Measurements from ENCODE around the gene EXOC6B. TPM values are rescaled to one million over a fixed set of nuclear protein-coding genes. Genes with fewer than 3 reads are reported as not detected.

The EXOC6B gene
- polyA plus RNA-seq, 2 of the 4 experiments (the other 2 are of a cell fraction), result 15.5 to 24.7 TPM

GRCh38 chr2:72863046-72863445 lies 37.2 kb upstream of the EXOC6B start:
- Histone ChIP-seq H3K4me3 (peak overlapping the region; percentile 41; the same call in 2 of the 3 replicates), H3K4me2 (peak overlapping the region; percentile 93), H3K9me3 (no peaks in the 10 kb centered on the region), H3K27ac (peak overlapping the region in 1 of 2 experiments; percentile 58; a peak in 2 of 6 replicates), H3K4me1 (peaks cover 10% of the 10 kb centered on the region; the same call in 2 of the 3 replicates)
- TF ChIP-seq EP300 (IDR thresholded peaks at IDR 0.05) (no peak), JUNB (IDR thresholded peaks at IDR 0.05) (no peak), PHF8 (IDR thresholded peaks at IDR 0.05; ENCODE audit: borderline replicate concordance, low read depth) (no peak), KDM5A (IDR thresholded peaks at IDR 0.05) (no peak), MYC (IDR thresholded peaks at IDR 0.05; ENCODE audit: borderline replicate concordance, low read length) (no peak), HOXA7 (CRISPR knock-in tag; IDR thresholded peaks at IDR 0.05) (no peak), CHD4 (IDR thresholded peaks at IDR 0.05; ENCODE audit: borderline replicate concordance) (no peak)
- ATAC-seq, result peak; percentile 8 to 25; a peak in 5 of 6 replicates
- no peak for DNase-seq (ENCODE audit: low read depth in 1 of 2, low spot score in 1 of 2)
- ChIA-PET CTCF (interaction anchor here (0.6 to 7.6 kb wide), 61 partner anchors 8 to 1523 kb away, joined by 3 to 228 read pairs (median 4); partner anchors contain the start of gene SPR), POLR2A (interaction anchor here (0.6 to 1.2 kb wide), 2 partner anchors 83 to 90 kb away, joined by 3 to 4 read pairs; no protein-coding TSS in a partner anchor)
- FAIRE-seq, result no peak
- 62% methylated on average over 13 of the region's 13 CpGs for WGBS (ENCODE audit: missing lambda C conversion rate)

DNA sequence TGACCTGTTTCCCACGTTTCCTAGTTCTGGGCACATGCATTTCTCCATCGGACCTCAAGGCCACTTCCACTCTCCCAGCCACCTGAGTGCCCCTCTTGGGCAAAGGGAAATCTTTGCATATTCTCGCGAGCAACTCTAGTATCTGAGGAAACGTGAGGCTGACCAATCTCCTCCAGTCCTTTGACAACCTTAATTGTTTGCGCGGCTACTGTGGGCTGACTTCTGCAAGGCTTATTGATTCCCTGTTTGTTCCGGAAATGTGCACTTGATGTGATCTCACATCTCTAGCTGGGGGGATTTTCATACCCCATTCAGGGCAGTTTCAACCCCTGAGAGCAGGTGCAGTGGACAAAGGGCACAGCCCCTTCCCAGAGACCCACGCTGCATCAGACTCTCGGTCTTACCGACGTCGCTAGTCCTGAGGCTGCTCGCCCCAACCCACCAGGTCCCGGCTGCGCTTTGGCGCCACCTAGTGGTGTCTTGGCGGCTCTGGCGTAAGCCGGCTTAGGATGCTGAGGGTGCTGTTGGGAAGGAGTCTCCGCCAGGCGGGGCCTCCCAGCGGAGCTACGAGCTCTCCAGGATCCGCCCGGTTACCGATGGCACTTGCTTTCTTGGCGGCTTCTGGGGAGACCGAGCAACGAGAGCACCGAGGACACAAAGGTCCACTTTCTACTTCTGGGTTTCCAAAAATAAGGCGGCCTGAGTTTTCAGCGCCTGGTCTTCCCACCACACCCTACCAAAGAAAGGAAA lies 36.6 kb upstream of the EXOC6B start:
- 7% methylated on average over 26 of the region's 33 CpGs for WGBS (ENCODE audit: missing lambda C conversion rate)
- Histone ChIP-seq H3K4me1 (peaks cover 10% of the 10 kb centered on the region; the same call in 2 of the 3 replicates), H3K4me3 (peak overlapping the region; percentile 41), H3K27ac (peak overlapping the region; percentile 12 to 58; a peak in 2 of 6 replicates), H3K9me3 (no peaks in the 10 kb centered on the region), H3K4me2 (peak overlapping the region; percentile 93)
- DNase-seq (ENCODE audit: low read depth in 1 of 2, low spot score in 1 of 2), result peak; percentile 93 to 97
- peak; percentile 97 for FAIRE-seq
- ChIA-PET POLR2A (interaction anchor here (0.6 to 1.2 kb wide), 3 partner anchors 82 to 92 kb away, joined by 3 to 4 read pairs (median 3); no protein-coding TSS in a partner anchor), CTCF (interaction anchor here (0.6 to 7.6 kb wide), 66 partner anchors 8 to 1522 kb away, joined by 3 to 228 read pairs (median 4); partner anchors contain the start of gene SPR)
- peak; percentile 97 to 99 for ATAC-seq
- no peak for TF ChIP-seq HOXB13 (CRISPR knock-in tag; IDR thresholded peaks at IDR 0.05; ENCODE audit: low read depth)
- TF ChIP-seq POLR2A (IDR thresholded peaks at IDR 0.05; ENCODE audit: low read length), result no peak
- TF ChIP-seq, protein P1, sequence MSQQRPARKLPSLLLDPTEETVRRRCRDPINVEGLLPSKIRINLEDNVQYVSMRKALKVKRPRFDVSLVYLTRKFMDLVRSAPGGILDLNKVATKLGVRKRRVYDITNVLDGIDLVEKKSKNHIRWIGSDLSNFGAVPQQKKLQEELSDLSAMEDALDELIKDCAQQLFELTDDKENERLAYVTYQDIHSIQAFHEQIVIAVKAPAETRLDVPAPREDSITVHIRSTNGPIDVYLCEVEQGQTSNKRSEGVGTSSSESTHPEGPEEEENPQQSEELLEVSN (IDR thresholded peaks at IDR 0.05; ENCODE audit: borderline replicate concordance, low read depth), result peak; percentile 21; the same call in 1 of the 2 replicates
- peak; percentile 88 for TF ChIP-seq RAD21 (conservative IDR thresholded peaks at IDR 0.05 in 1 of 2, IDR thresholded peaks at IDR 0.05 in 1 of 2)
- TF ChIP-seq SMC3 (IDR thresholded peaks at IDR 0.05), result peak; percentile 94
- TF ChIP-seq, protein P2, sequence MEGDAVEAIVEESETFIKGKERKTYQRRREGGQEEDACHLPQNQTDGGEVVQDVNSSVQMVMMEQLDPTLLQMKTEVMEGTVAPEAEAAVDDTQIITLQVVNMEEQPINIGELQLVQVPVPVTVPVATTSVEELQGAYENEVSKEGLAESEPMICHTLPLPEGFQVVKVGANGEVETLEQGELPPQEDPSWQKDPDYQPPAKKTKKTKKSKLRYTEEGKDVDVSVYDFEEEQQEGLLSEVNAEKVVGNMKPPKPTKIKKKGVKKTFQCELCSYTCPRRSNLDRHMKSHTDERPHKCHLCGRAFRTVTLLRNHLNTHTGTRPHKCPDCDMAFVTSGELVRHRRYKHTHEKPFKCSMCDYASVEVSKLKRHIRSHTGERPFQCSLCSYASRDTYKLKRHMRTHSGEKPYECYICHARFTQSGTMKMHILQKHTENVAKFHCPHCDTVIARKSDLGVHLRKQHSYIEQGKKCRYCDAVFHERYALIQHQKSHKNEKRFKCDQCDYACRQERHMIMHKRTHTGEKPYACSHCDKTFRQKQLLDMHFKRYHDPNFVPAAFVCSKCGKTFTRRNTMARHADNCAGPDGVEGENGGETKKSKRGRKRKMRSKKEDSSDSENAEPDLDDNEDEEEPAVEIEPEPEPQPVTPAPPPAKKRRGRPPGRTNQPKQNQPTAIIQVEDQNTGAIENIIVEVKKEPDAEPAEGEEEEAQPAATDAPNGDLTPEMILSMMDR (IDR thresholded peaks at IDR 0.05), result peak; percentile 99
- TF ChIP-seq MYC (IDR thresholded peaks at IDR 0.05; ENCODE audit: borderline replicate concordance, low read length), result 0 out of 2 replicates have a peak, but pooled peaks have one; percentile 18
- peak; percentile 12 for TF ChIP-seq MAFK (IDR thresholded peaks at IDR 0.05; ENCODE audit: partially characterized antibody)
- 0 out of 2 replicates have a peak, but pooled peaks have one; percentile 84 for TF ChIP-seq MAZ (IDR thresholded peaks at IDR 0.05; ENCODE audit: borderline replicate concordance, low read depth, low read length)
- no peak for TF ChIP-seq HOXA7 (CRISPR knock-in tag; IDR thresholded peaks at IDR 0.05)
- peak; percentile 85; the same call in 1 of the 2 replicates for TF ChIP-seq RCOR1 (IDR thresholded peaks at IDR 0.05; ENCODE audit: low read depth, low read length)
- TF ChIP-seq CHD2 (IDR thresholded peaks at IDR 0.05; ENCODE audit: low read length, partially characterized antibody), result peak; percentile 56
- peak; percentile 57 for TF ChIP-seq MAX (IDR thresholded peaks at IDR 0.05)
- TF ChIP-seq RNF2 (IDR thresholded peaks at IDR 0.05; ENCODE audit: borderline replicate concordance, low read depth), result no peak
- TF ChIP-seq CEBPB (IDR thresholded peaks at IDR 0.05), result peak in 1 of 2 experiments; percentile 70; a peak in 2 of 4 replicates
- TF ChIP-seq ESRRA (IDR thresholded peaks at IDR 0.05; ENCODE audit: borderline replicate concordance, low read length), result 0 out of 2 replicates have a peak, but pooled peaks have one; percentile 16
